Muscle of leg (tissue), 11 donors: ENCODE measurements around the gene CIART. TPM values are rescaled to one million over a fixed set of nuclear protein-coding genes. Genes with fewer than 3 reads are reported as not detected.
"Not testable (repeated sequence)": the region's sequence is repeated elsewhere in the genome, so short reads cannot be mapped to it uniquely, and the experiment has no call there.

Experiments
- DNase-seq: peaks from one replicate; pipeline ENCODE4 v3.0.0; 2013
- H3K27ac ChIP-seq: one replicate; pipeline ENCODE4 v1.5.1; 2013; ENCODE audit warnings: mild to moderate bottlenecking, low read length, control low read depth
- H3K27me3 ChIP-seq: one replicate; pipeline ENCODE4 v1.6.1; 2013; ENCODE audit warnings: low read length; ENCODE audit not compliant: control insufficient read depth, insufficient read depth
- H3K36me3 ChIP-seq: one replicate; pipeline ENCODE4 v1.6.1; 2013; ENCODE audit warnings: low read length; ENCODE audit not compliant: control insufficient read depth, insufficient read depth
- H3K4me1 ChIP-seq: one replicate; pipeline ENCODE4 v1.6.1; 2013; ENCODE audit warnings: low read length; ENCODE audit not compliant: control insufficient read depth, insufficient read depth
- H3K4me3 ChIP-seq: one replicate; pipeline ENCODE4 v1.5.1; 2013; ENCODE audit warnings: low read length, control low read depth
- H3K9me3 ChIP-seq: replicated peaks from 2 replicates; pipeline ENCODE4 v1.6.1; 2013; ENCODE audit warnings: low read depth, low read length; ENCODE audit not compliant: control insufficient read depth
- WGBS: methylation state at CpG from one replicate; pipeline ENCODE4 v1.1.5; 2013; ENCODE audit warnings: missing lambda C conversion rate; ENCODE audit not compliant: insufficient coverage; 5-methylcytosine and 5-hydroxymethylcytosine counted together
- polyA plus RNA-seq, 8 donors: library from polyadenylated mRNA; unstranded; fragments of 120-200 nt; gene quantifications; one replicate each; pipeline versions ENCODE4 v1.2.1 to v1.2.3, GENCODE V29; 2013; ENCODE audit warnings: inconsistent platforms in 1 of 8, low replicate concordance in 1 of 8; ENCODE audit not compliant: insufficient read length in 8 of 8, insufficient read depth in 1 of 8
- total RNA-seq: library from RNA; stranded (reverse); fragments of 120-200 nt; gene quantifications from one replicate; pipeline ENCODE4 v1.2.4, GENCODE V29; 2013

The CIART gene
- total and polyA plus RNA-seq, 9 donors = 1.8 to 4.6 (median 2.9) TPM

DNA sequence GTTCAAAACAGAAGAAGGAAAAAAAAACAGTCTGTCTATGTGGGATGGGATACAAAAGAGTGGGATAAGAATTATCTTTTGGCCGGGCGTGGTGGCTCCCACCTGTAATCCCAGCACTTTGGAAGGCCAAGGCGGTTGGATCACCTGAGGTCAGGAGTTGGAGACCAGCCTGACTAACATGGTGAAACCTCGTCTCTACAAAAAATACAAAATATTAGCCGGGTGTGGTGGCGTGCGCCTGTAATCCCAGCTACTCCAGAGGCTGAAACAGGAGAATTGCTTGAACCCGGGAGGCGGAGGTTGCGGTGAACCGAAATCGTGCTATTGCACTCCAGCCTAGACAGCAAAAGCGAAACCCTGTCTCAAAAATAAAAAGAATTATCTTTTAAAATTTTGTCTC is 45.2 kb upstream of the CIART start:
- H3K4me3 ChIP-seq, H3K36me3 ChIP-seq, H3K4me1 ChIP-seq: not testable (repeated sequence)

GRCh38 chr1:150237746-150238145 is 44.6 kb upstream of the CIART start:
- no peak overlapping the region for H3K27ac ChIP-seq
- no peak for DNase-seq
- no peaks in the 10 kb centered on the region for H3K36me3 ChIP-seq
- H3K4me3 ChIP-seq = no peak overlapping the region
- no peaks in the 10 kb centered on the region for H3K27me3 ChIP-seq
- H3K9me3 ChIP-seq = no peaks in the 10 kb centered on the region
- WGBS = 87% methylated on average over 8 of the region's 21 CpGs
- H3K4me1 ChIP-seq = peaks cover 2% of the 10 kb centered on the region

More for the DNA sequence above, 45.2 kb upstream of the CIART start:
- not testable (repeated sequence) for DNase-seq, H3K27me3 ChIP-seq, H3K9me3 ChIP-seq, H3K27ac ChIP-seq
- 77% methylated on average over 12 of the region's 13 CpGs for WGBS

- no peak for DNase-seq
- Histone ChIP-seq H3K36me3 (no peaks in the 10 kb centered on the region), H3K27ac (no peak overlapping the region), H3K4me3 (no peak overlapping the region), H3K4me1 (no peaks in the 10 kb centered on the region), H3K9me3 (no peaks in the 10 kb centered on the region), H3K27me3 (no peaks in the 10 kb centered on the region)
- WGBS = no CpG with 5 or more reads among the region's 3 CpGs
Measured at GRCh38 chr1:150243003-150243402, 39.4 kb upstream of the CIART start.

GRCh38 chr1:150249936-150250335 is 32.4 kb upstream of the CIART start:
- no peak overlapping the region for H3K4me3 ChIP-seq
- WGBS = no CpG with 5 or more reads among the region's 2 CpGs
- DNase-seq = no peak
- no peaks in the 10 kb centered on the region for H3K36me3 ChIP-seq
- no peaks in the 10 kb centered on the region for H3K4me1 ChIP-seq
- H3K27ac ChIP-seq = no peak overlapping the region
- no peaks in the 10 kb centered on the region for H3K27me3 ChIP-seq
- no peaks in the 10 kb centered on the region for H3K9me3 ChIP-seq

- no CpG with 5 or more reads among the region's 1 CpG for WGBS
- Histone ChIP-seq H3K36me3 (no peaks in the 10 kb centered on the region), H3K4me1 (peaks cover 43% of the 10 kb centered on the region), H3K27ac (peak overlapping the region; percentile 69), H3K27me3 (peaks cover 7% of the 10 kb centered on the region), H3K4me3 (no peak overlapping the region), H3K9me3 (no peaks in the 10 kb centered on the region)
- no peak for DNase-seq
Measured at GRCh38 chr1:150256198-150256553, 26.2 kb upstream of the CIART start.

DNA sequence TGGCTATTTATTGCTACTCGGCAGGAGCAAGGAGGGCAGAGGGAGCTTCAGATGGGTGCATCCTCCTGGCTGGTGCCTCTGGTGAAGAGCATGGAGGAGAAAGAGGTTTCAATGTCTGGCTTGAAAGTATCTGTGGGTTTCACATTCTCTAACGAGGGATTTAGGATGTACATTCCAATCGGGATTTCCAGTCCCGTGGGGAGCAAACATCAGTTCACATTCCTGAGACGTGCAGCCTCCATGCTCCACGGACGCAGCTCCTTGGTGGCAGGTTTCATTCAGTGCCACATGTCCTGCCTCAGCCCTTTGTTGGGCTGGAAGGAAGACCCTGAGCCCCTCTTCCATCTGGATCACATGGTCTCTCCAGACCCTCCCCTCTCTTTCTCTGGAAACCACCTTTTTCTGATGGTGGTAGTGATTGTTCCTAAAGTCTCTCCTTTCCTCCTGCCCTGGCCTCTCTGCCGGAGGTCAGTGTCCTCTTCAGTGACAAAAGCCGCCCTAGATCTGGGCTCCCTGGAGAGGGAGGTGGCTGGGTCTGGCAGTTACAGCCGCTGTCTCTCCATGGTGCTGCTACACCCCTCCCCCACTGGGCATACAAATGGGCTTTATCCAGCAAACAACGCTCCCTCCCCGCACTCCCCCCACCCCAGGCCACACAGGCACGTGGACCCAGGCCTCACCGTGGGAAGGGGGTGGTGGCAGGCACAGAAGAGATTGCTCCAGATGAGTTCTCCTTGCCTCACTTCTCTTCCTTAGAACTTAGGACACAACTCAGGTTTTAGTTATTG is 25.6 kb upstream of the CIART start:
- Histone ChIP-seq H3K4me1 (peaks cover 43% of the 10 kb centered on the region), H3K27ac (no peak overlapping the region), H3K27me3 (peaks cover 7% of the 10 kb centered on the region), H3K9me3 (no peaks in the 10 kb centered on the region), H3K36me3 (no peaks in the 10 kb centered on the region), H3K4me3 (no peak overlapping the region)
- 10% methylated on average over 9 of the region's 14 CpGs for WGBS
- DNase-seq = no peak

- H3K4me1 ChIP-seq = peaks cover 43% of the 10 kb centered on the region
- WGBS = 50% methylated on average over 1 of the region's 13 CpGs
- no peaks in the 10 kb centered on the region for H3K9me3 ChIP-seq
- peak within 1 kb of the TSS; percentile 28 for H3K4me3 ChIP-seq
- DNase-seq = peak; percentile 38
- peaks cover 7% of the 10 kb centered on the region for H3K27me3 ChIP-seq
- H3K36me3 ChIP-seq = no peaks in the 10 kb centered on the region
- H3K27ac ChIP-seq = no peak within 1 kb of the TSS
Measured at GRCh38 chr1:150257624-150258585, 24.4 kb upstream of the CIART start, which contains the start of gene CA14. CA14 (plus strand) TSS chr1:150257774; CDS start chr1:150258129, 355 bp downstream.

DNA sequence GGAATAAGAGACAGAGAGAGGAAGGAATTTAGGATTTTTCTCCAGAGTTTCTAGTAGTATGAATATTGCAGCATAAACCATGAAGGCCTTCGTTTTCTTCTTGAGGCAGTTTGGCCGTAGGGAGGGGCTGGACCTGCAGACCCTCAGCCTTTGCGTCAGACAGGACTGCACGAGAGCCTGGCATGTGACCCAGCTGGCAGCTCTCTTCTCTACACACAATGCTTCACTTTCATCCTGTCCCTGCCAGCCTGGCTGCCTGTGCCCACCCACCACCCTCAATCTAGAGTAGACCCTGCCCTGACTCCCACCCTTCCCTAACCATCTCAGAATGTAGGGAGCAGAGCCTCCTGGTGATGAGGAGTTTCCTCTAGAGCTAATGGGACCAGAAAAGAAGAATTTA is 23.1 kb upstream of the CIART start:
- peaks cover 43% of the 10 kb centered on the region for H3K4me1 ChIP-seq
- H3K27ac ChIP-seq = peak overlapping the region; percentile 56
- WGBS = 35% methylated on average over 4 of the region's 4 CpGs
- H3K27me3 ChIP-seq = peaks cover 7% of the 10 kb centered on the region
- no peaks in the 10 kb centered on the region for H3K9me3 ChIP-seq
- no peak for DNase-seq
- H3K36me3 ChIP-seq = peaks cover 3% of the 10 kb centered on the region
- no peak overlapping the region for H3K4me3 ChIP-seq

- Histone ChIP-seq H3K4me1 (peaks cover 43% of the 10 kb centered on the region), H3K27me3 (peaks cover 7% of the 10 kb centered on the region), H3K27ac (peak overlapping the region; percentile 56), H3K36me3 (peaks cover 9% of the 10 kb centered on the region), H3K9me3 (no peaks in the 10 kb centered on the region), H3K4me3 (peak overlapping the region; percentile 13)
- DNase-seq = peak; percentile 74
- 0% methylated on average over 1 of the region's 11 CpGs for WGBS
Measured at GRCh38 chr1:150259758-150260669, 22.3 kb upstream of the CIART start.
